Endometrium (tissue), 2 donors: Measurements from ENCODE around the gene OTUB2.

Experiments
- FAIRE-seq: peaks from 2 replicates; lab custom pipeline; 2012; peaks lifted over from hg19 to GRCh38; lab: Jason Lieb, UNC
- donor health status: control.
- donor health status: control.

OTUB2 gene

GRCh38 chr14:93997082-93997481, 29.1 kb upstream of the OTUB2 start, which contains the start of gene CCDC197:
Gene CCDC197, plus strand, starts transcription at chr14:93997301. Its CDS starts 831 bp downstream, at chr14:93998132.
- FAIRE-seq = no peak

DNA sequence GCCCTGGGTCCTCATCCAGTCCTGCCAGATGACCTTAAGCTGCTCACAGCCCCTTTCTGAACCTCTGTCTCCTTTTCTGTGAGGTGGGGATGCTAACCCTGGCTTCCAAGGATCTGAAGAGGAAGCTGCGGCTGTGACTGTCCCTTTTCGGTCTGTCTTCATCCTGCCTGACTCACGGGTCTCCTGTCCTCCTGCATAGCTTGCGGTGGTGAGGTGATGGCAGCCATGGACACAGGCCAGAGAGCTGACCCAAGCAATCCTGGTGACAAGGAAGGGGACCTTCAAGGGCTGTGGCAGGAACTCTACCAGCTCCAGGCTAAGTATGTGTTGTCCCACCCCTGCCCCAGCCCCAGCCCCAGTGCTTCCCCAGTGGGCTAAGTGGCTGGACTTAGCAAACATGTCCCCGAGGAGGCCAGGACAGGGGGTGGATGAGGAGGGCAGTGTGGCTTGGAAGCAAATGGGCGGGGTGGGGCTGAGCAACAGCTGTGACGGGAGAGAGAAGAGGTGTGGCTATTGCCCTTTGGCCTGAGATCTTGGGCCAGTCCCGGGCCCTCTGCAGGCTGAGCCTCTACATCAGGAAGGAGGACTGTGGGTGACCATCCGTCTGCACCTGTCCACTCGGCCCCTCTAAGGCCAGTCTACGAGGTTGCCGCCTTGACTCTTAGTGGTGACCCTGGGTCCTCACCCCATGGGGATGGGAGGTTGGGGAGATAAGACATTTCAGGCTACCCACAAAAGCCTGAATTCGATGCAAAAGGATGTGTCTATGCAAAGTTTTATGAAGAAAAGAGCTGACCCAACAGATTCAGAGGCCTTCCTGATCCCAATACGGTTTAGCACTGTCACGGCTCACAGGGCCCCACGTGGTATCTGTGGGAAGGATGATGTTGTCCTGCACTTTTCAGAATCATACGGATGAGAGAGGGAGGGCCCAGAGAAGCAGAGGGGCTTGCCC, 27.9 kb upstream of the OTUB2 start:
- no peak for FAIRE-seq

- no peak for FAIRE-seq
Observed at GRCh38 chr14:93998871-93999403, 27.2 kb upstream of the OTUB2 start.

DNA sequence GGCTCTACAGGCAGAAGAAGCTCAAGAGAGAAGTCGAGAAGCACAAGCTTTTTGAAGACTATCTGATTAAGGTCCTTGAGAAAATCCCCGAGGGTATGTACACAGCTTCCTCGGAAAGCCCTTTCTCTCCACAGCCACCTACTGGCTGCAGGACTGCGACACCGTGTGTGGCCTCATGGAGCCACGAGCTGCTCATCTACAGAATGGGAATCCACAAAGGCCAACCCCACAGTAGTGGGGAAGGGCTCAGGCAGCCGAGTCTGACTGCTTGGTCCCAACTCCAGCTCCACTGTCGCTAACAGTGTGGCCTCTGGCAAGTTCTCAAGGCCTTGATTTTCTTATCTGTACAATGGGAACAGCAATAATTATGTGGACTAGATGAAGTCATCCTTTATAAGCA, 26.6 kb upstream of the OTUB2 start:
- FAIRE-seq = no peak

- FAIRE-seq = no peak
Observed at GRCh38 chr14:94000267-94000666, 25.9 kb upstream of the OTUB2 start.

- FAIRE-seq = no peak
Observed at GRCh38 chr14:94001016-94001415, 25.1 kb upstream of the OTUB2 start.

DNA sequence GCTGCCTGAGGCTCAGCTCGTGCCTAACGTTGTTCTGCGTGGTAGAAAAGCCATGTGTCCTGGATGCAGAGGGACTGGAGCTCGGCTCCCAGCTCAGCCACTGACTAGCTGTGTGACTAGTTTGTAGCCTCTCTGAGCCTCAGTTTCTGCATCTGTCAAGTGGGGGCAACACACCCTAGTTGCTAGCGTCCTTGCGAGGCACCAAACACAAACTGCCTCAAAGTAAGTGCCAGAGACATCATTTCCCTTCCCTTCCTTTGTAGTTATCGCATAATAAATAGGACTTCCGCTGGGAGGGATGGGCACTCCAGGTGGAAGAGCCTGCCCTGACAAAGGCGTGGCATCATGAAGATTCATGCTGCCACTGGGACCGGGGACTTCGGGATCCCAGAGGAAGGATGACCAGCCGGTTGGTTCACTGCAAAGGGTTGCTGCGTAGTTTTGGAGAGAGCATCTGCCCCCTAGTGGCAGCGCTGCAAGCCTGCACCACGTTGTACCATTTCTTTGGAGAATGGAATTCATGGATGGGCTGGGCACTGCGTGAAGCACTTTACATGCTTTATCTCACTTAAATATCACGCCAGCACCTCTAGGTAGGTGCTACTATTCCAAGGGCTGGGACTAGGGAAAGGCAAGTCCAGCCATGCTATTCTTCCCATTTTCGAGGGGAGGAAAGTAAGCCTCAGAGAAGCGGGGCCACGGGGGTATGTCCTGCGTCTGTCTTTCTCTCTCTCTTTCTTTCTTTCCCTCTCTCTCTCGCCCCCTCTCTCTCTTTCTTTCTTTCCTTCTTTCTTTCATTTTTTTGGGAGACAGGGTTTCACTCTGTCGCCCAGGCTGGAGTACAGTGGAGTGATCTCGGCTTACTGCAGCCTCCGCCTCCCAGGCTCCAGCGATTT, 24.4 kb upstream of the OTUB2 start:
- FAIRE-seq = no peak

DNA sequence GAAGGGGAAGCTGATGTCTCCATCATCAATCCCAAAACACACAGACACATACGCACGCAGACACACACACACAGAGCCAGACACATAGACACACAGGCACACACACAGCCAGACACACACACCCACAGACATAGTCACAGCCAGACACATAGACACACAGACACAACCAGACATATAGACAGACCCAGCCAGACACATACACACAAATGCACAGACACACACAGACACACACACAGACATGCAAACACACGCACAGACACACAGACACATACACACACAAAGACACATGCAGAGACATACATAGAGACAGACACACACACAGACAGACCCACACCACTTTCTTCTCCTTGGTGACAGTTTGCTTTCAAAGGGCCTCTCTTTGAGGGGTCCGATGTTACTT, 22.7 kb upstream of the OTUB2 start:
- FAIRE-seq = no peak

- FAIRE-seq = no peak
Observed at GRCh38 chr14:94004015-94004414, 22.1 kb upstream of the OTUB2 start.

DNA sequence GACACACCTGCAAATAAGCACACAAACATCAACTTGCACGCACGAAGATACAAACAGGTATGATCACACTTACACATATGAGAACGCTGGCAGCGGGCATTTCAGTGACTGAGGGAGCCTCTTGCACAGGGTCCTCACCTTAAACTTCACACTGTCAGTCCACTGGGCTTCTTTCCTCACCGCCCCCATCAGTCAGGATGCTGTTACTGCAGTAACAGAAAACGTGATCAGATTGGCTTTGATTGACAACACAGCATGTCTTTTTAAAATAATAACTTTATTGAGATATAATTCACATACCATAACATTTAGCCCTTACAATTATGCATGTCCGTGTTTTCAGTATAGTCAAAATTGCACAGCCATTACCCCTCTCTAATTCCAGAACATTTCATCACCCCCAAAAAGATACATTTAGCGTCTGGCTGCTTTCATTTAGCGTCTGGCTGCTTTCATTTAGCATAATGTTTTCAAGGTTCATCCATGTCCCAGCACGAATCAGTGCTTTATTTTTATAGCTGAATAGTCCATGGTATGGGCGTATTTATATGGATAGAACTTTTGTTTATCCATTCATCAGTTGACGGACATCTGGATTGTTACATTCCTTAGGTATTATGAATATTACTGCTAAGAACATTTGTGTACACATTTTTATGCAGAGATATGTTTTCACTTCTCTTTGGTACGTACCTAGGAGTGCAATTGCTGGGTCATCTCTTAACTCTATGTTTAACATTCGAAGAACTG, 20.6 kb upstream of the OTUB2 start:
- FAIRE-seq = no peak

DNA sequence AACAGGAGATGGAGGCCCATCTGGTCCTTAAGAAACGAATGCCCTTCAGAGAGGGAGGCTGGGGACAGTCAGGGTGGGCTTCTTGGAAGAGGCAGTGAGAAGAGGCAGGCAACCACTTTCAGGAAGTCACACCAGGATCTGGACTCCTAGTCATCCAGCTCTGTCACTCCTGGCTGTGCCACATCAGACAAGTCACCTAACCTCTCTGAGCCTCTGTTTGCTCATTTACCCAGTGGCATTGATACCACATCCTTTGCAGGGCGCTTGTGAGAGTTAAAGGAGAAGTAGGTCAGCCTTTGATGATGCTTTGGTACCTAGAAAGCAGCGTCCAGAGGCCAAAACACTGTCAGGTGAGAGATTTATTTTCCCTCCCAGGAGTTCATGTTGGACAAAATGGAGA, 17.9 kb upstream of the OTUB2 start:
- FAIRE-seq = no peak

GRCh38 chr14:94009767-94010166, 16.4 kb upstream of the OTUB2 start:
- no peak for FAIRE-seq

- FAIRE-seq = no peak
Observed at GRCh38 chr14:94010625-94011024, 15.5 kb upstream of the OTUB2 start.

DNA sequence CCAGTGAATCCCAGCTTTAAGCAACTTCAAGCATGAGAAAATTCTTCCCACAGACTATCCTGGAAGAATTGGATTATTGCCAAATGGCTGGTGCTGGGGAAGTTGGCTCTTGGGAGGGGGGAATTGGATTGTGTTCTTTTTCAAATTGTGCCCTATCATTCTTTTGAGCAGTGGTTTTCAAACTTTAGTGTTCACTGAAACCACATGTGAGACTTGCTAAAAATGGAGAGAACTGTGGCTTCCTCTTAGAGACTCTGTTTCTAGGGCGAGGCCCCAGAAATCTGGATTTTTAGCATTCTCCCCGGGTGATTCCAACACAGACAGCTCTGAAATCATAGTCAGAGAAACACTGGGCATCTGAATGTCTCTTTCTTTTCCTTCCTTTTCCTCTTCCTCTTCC, 14.3 kb upstream of the OTUB2 start:
- FAIRE-seq = no peak

DNA sequence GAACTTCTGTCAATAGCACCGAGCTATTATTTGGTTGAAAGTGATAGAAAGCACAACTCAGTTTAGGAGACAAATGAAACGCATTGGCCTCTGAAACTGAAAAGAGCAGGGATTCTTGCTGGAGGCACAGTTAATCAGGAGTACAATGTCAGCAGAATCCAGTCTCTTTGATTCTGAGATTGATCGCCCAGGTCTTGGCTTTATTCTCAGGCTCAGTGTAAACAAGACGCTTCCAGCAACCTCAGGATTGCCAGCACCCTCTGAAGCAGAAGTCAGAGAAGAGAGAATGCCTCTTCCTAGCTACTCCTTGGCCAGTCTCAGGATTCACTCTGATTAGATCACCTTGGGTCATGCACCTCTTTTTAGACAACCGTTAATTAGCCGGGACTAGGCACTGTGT, 11.8 kb upstream of the OTUB2 start:
- FAIRE-seq = no peak

- FAIRE-seq = no peak
Observed at GRCh38 chr14:94015223-94015622, 10.9 kb upstream of the OTUB2 start.

DNA sequence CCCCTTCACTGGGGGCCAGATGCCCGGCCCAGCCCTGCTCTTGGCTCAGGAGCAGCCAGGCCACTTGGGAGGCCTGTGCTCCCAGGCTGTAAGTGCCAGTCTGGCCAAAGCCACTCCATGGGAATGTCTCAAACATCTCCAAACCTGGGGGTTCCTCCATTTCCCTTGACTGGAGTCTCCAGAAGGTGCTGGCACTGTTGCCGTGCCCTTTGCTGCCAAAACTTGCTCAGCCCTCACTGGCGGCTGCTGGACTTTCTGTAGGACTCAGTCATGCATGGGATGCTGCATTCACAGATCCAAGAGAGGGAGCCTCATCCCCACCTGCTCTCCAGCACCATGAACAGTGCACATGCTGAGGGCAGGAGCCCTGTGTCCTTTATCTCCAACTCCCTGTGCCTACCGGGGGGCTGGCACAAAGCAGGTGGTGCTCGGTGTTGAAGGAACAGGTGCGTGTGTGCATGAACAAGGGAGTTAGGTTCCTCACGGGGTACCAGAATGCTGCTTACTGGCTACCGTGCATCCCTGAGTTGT, 9.6 kb upstream of the OTUB2 start:
- FAIRE-seq = no peak

DNA sequence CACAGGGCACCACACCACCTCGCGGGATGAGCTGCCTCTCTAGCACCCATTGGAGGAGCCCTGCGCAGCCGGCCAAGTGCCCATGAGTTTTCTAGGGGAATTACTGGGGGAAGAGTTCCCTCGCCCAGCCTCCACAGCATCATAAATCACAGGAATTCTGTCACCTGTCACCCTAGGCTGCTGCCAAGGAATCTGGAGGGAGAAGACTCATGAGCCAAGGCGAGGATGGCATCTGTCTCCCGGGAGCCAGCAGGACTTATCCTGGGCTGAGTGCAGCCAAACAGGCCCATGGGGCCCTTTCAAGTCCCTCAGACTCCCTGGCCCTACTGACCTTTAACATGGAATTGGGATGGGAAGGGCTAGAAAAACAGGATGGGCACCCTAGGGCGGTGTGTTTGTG, 7.8 kb upstream of the OTUB2 start:
- no peak for FAIRE-seq

DNA sequence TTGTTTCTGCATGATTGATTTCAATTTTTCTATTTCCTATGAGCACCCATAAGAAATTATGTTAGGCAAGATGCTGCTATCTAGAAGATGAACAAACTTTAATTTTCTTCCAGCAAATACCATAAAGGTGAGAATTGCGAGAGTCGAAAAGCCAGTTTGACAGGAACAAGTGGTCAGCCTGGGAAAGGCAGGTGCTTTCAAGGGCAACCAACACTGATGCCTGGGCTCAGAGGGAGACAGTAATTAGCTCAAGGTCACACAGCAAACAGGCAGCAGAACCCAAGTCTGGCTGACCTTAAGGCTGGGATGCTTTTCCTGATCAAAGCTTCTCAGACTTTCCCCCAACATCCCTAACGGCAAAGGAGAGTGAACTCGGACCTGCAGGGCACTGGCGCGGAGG, 6.8 kb upstream of the OTUB2 start:
- FAIRE-seq = no peak

- no peak for FAIRE-seq
Observed at GRCh38 chr14:94020267-94020666, 5.9 kb upstream of the OTUB2 start.

DNA sequence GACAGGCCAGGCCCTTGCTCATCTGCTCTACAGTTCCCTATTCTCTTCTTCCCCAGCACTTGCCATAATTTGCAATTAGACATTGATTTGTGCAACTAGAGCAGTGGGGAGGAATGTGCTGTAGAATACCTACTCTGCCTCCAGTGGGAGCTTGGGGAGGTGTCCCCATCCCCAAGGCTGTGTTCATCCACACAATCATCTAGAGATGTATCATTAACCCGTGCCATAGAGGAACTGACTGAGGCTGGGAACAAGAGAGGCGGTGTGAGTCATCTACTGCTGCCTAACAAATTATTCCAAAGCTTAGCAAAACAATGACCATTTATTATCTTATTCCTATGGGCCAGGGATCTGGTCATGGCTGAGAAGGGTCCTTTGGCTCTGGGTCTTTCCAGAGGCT, 5.1 kb upstream of the OTUB2 start:
- FAIRE-seq = no peak
